ENCODE data around the gene CPLX1.
"Not testable (repeated sequence)": the region's sequence is repeated elsewhere in the genome, so short reads cannot be mapped to it uniquely, and the experiment has no call there.

Gene CPLX1

DNA sequence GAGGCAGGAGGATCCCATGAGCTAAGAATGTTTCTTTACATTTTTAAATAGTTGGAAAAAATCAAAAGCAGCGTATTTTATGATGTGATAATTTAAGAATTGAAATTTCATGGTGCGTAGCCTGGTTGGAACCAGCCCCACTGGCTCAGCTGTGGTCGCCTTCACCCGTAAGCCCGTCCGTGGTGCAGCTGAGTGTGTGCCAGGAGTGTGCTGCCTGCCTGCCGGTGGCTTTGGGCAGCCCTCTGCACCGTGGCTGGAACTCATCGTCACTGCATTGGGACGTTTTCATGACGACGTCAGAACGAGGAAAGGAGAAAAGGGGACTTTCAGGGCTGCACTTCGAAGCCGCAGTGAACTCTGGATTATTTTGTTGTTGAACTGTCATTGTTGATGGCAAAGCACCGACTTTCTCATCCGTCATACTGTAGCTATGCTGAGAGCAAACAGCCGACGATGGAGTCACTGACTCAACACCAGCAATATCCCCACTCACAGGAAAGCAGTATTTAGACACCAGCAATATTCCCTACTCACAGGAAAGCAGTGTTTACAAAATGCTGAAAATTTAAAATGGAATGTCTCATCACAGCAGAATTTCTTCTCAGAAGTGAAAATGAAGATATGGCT lies 85.2 kb downstream of the CPLX1 start:
- no peaks in the 10 kb centered on the region for H3K9me3 ChIP-seq (ENCODE audit: control insufficient read depth in 5 of 5, low read length in 5 of 5)
- no peak overlapping the region for H3K27ac ChIP-seq (ENCODE audit: low read depth, low read length)
- H3K36me3 ChIP-seq (ENCODE audit: control insufficient read depth in 5 of 5, insufficient read depth in 5 of 5, low read length in 5 of 5) = peaks cover 0 to 59% (median 41%) of the 10 kb centered on the region in 5 donors
- H3K4me3 ChIP-seq (ENCODE audit: low read depth in 1 of 5, low read length in 5 of 5) = no peak overlapping the region
- no peak overlapping the region for H3K9ac ChIP-seq (ENCODE audit: low read length in 5 of 5)
- H3K27me3 ChIP-seq (ENCODE audit: control insufficient read depth in 5 of 5, insufficient read depth in 4 of 5, low read length in 5 of 5) = no peaks in the 10 kb centered on the region
- H3K4me1 ChIP-seq (ENCODE audit: control insufficient read depth in 5 of 5, insufficient read depth in 5 of 5, low read length in 5 of 5) = peaks cover 0 to 7% (median 0%) of the 10 kb centered on the region in 5 donors

- Histone ChIP-seq H3K4me1 (ENCODE audit: control insufficient read depth in 5 of 5, insufficient read depth in 5 of 5, low read length in 5 of 5) (peaks cover 0 to 7% (median 0%) of the 10 kb centered on the region in 5 donors), H3K9me3 (ENCODE audit: control insufficient read depth in 5 of 5, low read length in 5 of 5) (no peaks in the 10 kb centered on the region), H3K27me3 (ENCODE audit: control insufficient read depth in 5 of 5, insufficient read depth in 4 of 5, low read length in 5 of 5) (no peaks in the 10 kb centered on the region), H3K27ac (ENCODE audit: low read depth, low read length) (no peak overlapping the region), H3K9ac (ENCODE audit: low read length in 5 of 5) (no peak overlapping the region), H3K4me3 (ENCODE audit: low read depth in 1 of 5, low read length in 5 of 5) (no peak overlapping the region), H3K36me3 (ENCODE audit: control insufficient read depth in 5 of 5, insufficient read depth in 5 of 5, low read length in 5 of 5) (peaks cover 0 to 67% (median 49%) of the 10 kb centered on the region in 5 donors)
Measured at GRCh38 chr4:740011-740410, 85.9 kb downstream of the CPLX1 start.

GRCh38 chr4:739569-739968 lies 86.4 kb downstream of the CPLX1 start:
- H3K9ac ChIP-seq (ENCODE audit: low read length in 5 of 5) = no peak overlapping the region
- H3K27ac ChIP-seq (ENCODE audit: low read depth, low read length) = no peak overlapping the region
- peaks cover under 1 to 71% (median 53%) of the 10 kb centered on the region in 5 donors for H3K36me3 ChIP-seq (ENCODE audit: control insufficient read depth in 5 of 5, insufficient read depth in 5 of 5, low read length in 5 of 5)
- H3K4me3 ChIP-seq (ENCODE audit: low read depth in 1 of 5, low read length in 5 of 5) = no peak overlapping the region
- H3K27me3 ChIP-seq (ENCODE audit: control insufficient read depth in 5 of 5, insufficient read depth in 4 of 5, low read length in 5 of 5) = no peaks in the 10 kb centered on the region
- H3K9me3 ChIP-seq (ENCODE audit: control insufficient read depth in 5 of 5, low read length in 5 of 5) = no peaks in the 10 kb centered on the region
- peaks cover 0 to 7% (median 0%) of the 10 kb centered on the region in 5 donors for H3K4me1 ChIP-seq (ENCODE audit: control insufficient read depth in 5 of 5, insufficient read depth in 5 of 5, low read length in 5 of 5)

DNA sequence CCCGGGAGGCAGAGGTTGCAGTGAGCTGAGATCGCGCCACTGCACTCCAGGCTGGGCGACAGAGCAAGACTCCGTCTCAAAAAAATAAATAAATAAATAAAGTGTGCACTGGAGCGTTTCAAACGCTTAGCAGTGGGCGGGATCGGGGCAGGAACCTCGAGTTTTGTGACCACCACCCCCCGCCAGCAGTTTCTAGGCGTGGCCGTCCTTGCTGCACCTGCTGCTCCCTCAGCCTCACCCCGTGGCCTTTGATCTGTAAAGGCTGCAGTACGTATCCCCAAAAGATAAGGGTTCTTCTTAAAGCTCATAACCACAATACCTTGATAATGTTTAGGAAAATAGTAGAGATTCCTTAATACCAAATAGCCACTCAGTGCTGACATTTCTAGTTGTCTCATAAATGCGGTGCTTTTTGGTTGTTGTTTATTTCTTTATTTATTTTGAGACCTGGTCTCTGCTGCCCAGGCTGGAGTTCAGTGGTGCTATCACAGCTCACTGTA lies 87.1 kb downstream of the CPLX1 start:
- no peaks in the 10 kb centered on the region for H3K27me3 ChIP-seq (ENCODE audit: control insufficient read depth in 5 of 5, insufficient read depth in 4 of 5, low read length in 5 of 5)
- H3K9me3 ChIP-seq (ENCODE audit: control insufficient read depth in 5 of 5, low read length in 5 of 5) = no peaks in the 10 kb centered on the region
- no peak overlapping the region for H3K9ac ChIP-seq (ENCODE audit: low read length in 5 of 5)
- H3K27ac ChIP-seq (ENCODE audit: low read depth, low read length) = no peak overlapping the region
- H3K36me3 ChIP-seq (ENCODE audit: control insufficient read depth in 5 of 5, insufficient read depth in 5 of 5, low read length in 5 of 5) = peaks cover 4 to 75% (median 60%) of the 10 kb centered on the region in 5 donors
- peaks cover 0 to 2% (median 0%) of the 10 kb centered on the region in 5 donors for H3K4me1 ChIP-seq (ENCODE audit: control insufficient read depth in 5 of 5, insufficient read depth in 5 of 5, low read length in 5 of 5)
- H3K4me3 ChIP-seq (ENCODE audit: low read depth in 1 of 5, low read length in 5 of 5) = no peak overlapping the region

GRCh38 chr4:736561-736960 lies 89.4 kb downstream of the CPLX1 start:
- H3K9me3 ChIP-seq (ENCODE audit: control insufficient read depth in 5 of 5, low read length in 5 of 5); H3K9ac ChIP-seq (ENCODE audit: low read length in 5 of 5); H3K27ac ChIP-seq (ENCODE audit: low read depth, low read length); H3K27me3 ChIP-seq (ENCODE audit: control insufficient read depth in 5 of 5, insufficient read depth in 4 of 5, low read length in 5 of 5); H3K4me1 ChIP-seq (ENCODE audit: control insufficient read depth in 5 of 5, insufficient read depth in 5 of 5, low read length in 5 of 5); H3K4me3 ChIP-seq (ENCODE audit: low read depth in 1 of 5, low read length in 5 of 5): not testable (repeated sequence)
- H3K36me3 ChIP-seq (ENCODE audit: control insufficient read depth in 5 of 5, insufficient read depth in 5 of 5, low read length in 5 of 5) = peaks cover 4 to 85% (median 76%) of the 10 kb centered on the region in 5 donors

DNA sequence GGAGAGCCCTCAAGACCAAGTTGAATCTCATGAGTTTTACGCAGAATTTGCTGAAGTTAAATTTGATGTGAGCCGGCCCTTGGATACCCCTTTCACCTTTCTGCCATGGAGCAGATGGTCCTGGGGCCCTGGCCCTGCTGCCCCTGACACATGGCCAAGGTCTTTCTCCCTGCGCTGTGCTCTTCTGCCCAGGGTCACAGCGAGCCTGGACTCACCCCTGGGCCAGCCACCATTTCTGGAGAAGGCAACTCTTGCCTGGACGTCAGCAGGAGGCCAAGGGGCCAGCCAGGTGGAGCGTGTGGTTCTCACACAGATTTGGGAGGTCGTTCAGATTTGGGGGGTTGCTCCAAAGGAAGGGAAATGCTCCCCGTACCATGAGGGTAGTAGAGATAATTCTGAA lies 90.3 kb downstream of the CPLX1 start:
- Histone ChIP-seq H3K4me1 (ENCODE audit: control insufficient read depth in 5 of 5, insufficient read depth in 5 of 5, low read length in 5 of 5) (no peaks in the 10 kb centered on the region), H3K27ac (ENCODE audit: low read depth, low read length) (no peak overlapping the region), H3K4me3 (ENCODE audit: low read depth in 1 of 5, low read length in 5 of 5) (no peak overlapping the region), H3K36me3 (ENCODE audit: control insufficient read depth in 5 of 5, insufficient read depth in 5 of 5, low read length in 5 of 5) (peaks cover 4 to 86% (median 78%) of the 10 kb centered on the region in 5 donors), H3K9me3 (ENCODE audit: control insufficient read depth in 5 of 5, low read length in 5 of 5) (no peaks in the 10 kb centered on the region), H3K9ac (ENCODE audit: low read length in 5 of 5) (no peak overlapping the region), H3K27me3 (ENCODE audit: control insufficient read depth in 5 of 5, insufficient read depth in 4 of 5, low read length in 5 of 5) (no peaks in the 10 kb centered on the region)
